SHP77 treated with DMSO at 0.1 percent for 48 hours (cell line): Measurements from ENCODE around the gene MALL.
"Not testable (repeated sequence)": the region's sequence is repeated elsewhere in the genome, so short reads cannot be mapped to it uniquely, and the experiment has no call there.

Experiments used
- DNase-seq: peaks from one replicate; lab custom pipeline; 2025; lab: John Stamatoyannopoulos, UW

MALL gene

GRCh38 chr2:110115291-110116032 is at the start of gene MALL:
Gene MALL (minus strand): TSS chr2:110115822. CDS start chr2:110115792, 30 bp downstream.
- DNase-seq, result no peak

- DNase-seq, result peak; percentile 28
Observed at GRCh38 chr2:110157153-110157793, 41.7 kb upstream of the MALL start.

GRCh38 chr2:110154828-110155227 is 39.2 kb upstream of the MALL start:
- not testable (repeated sequence) for DNase-seq

DNA sequence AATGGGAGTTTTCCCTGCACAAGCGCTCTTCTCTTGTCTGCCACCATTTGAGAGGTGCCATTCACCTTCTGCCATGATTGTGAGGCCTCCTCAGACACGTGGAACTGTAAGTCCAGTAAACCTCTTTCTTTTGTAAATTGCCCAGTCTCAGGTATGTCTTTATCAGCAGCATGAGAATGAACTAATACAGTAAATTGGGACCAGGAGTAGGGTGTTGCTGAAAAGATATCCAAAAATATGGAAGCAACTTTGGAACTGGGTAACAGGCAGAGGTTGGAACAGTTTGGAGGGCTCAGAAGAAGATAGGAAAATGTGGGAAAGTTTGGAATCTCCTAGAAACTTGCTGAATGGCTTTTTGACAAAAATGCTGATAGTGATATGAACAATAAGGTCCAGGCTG is 38.6 kb upstream of the MALL start:
- DNase-seq, result not testable (repeated sequence)

- DNase-seq, result no peak
Observed at GRCh38 chr2:110153416-110153815, 37.8 kb upstream of the MALL start.

DNA sequence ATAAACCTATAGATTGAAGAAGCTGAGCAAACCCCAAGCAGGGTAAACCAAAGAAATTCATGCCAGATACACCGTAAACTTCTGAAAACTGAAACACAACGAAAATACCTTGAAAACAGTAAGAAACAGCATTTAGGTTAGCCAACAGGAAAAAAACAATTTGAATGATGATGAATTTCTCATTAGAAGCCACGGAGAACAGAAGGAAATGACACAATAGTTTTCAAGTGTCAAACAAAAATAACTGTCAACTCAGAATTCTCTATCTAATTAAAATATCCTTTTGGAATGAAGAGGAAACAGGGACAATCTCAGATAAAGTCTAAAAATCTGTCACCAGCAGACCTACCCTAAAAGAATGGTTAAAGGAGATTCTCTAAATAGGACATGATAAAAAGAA is 37.3 kb upstream of the MALL start:
- DNase-seq, result no peak

DNA sequence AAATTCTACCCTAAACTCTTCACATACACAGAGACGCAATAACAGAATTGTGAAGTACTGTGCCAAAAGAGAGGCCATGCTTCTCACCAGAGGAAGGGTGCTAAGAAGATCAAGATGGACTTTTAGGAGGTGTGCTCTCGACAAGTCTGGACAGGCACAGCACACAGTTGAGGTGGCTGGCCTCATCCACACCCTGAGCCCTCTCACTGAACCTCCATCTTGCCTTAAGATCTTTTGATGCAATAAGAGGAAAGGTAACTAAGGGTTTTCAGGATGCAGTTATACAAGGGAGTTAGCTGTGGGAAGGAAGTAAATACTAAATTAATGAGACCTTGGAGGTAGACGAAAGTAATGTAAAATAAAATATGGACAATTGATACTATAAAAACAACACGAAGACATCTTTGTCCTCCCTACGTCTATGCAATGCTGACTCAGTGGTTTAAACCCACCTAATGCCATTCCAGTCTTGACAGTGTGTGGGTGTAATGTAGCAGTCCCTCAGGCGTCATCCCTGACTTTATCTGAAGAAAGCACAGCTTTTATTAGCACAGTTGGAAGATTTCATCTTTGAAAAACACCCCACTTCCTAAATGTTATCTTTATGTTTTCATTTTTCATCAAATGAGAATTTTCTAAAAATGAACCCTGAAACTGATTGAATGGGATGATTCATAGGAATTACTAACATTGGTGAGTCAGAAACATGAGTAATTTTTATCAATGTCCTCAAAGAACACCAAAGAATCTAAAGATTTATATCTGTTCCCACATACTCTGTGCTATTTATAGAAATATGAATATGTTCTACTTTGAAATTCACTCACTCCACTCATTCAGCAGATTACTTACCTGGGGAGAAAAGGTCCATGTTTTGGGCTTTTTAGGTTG is 34.0 kb upstream of the MALL start:
- no peak for DNase-seq

DNA sequence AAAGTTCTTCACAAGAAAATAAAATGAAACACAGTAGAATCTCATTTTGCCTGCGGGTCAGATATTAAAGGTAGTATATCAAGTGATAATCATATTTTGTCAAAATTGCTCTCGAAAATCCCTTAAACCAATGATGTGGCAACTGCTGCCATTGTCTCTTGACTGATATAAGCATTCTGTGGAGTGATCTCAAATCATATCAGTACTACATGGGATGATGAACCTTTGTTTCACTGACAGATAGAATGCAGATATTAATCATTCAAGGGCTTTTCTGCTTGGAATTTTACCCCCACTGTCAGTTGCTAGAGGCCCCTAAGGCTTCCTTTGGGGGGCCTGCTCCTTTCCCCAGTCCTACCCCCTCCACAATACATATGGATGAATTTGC is 31.3 kb upstream of the MALL start:
- DNase-seq, result no peak

DNA sequence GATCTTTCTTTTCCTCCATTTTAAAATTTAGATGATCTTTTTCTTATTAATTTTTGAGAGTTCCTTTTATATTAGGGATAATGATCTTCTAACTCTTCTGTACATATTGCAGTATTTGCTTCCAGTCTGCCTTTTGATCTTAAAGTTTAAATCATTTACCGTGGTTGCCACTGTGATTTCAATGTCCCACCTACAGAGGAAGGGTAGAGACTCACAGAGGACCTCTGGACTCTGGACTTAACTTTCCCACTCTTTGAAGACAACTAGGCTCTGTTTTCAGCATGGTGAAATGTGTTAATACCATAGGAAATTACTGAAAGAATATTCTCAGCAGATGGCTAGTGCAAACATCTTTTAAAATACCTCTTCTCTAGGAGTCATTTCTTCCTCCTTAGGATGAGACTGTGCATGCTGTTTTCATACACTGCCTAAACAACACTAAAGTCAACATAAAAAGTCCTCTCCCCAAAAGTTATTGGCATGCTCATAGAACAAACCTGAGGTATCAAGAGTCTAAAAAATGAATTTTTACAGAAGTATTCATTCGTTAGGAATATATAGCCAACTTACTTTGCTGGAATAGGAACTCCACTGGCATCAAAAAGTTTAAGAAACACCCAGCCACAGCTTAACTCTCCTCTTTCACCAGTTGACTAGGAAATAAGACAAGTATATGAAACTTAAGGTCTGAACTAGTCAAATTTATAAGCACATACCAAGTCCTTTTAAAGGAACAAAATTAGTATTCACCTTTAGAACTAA is 30.7 kb upstream of the MALL start:
- DNase-seq, result no peak

DNA sequence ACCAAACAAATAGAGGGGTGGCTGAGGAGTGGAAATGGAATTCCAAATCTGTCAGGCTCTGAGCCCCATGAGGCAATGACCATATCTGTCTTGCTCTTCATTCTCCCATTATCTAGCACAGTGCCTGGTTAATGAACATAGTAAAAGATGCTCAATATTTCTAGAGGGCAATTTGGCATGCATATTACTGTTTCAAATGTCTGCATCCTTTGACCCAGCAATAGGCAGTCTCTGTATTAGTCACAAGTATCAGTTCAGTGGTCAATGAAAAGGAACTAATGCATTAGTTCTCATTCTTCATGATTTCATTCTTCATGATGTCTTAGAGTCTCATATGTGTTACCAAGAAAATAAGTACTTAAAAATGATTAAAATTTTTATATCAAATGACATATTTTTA is 28.4 kb upstream of the MALL start:
- DNase-seq, result no peak

DNA sequence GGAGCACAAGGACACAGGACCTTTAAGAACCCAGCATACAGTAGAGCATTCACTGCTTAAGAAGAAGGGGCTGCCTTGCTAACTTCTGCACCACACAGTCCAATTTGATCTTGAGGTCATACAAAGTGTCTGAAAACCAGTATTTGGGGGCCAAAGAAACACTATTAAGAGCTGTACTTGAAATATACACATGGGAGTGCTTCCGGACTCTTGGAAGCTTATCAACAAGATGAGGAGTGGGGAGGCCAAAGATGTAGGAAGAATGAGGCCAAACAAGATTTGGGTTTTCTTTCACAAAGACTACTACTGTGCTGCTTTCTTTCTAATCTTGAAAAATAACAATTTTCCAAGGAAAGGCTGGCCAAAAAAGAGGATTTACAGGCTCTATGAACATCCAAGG is 24.8 kb upstream of the MALL start:
- DNase-seq, result no peak

DNA sequence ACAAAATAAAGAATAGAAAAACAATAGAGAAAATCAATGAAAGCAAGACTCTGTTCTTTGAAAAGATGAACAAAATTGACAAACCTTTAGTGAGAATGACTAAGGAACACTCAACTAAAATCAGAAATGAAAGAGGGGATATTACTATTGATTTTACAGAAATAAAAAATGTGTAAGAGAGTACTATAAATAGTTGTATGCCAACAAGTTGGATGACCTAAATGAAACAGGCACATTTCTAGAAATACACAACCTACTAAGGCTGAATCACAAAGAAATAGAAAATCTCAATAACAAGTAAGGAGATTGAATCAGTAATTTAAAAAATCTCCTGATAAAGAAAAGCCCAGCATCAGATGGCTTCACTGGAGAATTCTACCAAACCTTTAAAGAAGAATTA is 18.4 kb upstream of the MALL start:
- DNase-seq, result no peak

DNA sequence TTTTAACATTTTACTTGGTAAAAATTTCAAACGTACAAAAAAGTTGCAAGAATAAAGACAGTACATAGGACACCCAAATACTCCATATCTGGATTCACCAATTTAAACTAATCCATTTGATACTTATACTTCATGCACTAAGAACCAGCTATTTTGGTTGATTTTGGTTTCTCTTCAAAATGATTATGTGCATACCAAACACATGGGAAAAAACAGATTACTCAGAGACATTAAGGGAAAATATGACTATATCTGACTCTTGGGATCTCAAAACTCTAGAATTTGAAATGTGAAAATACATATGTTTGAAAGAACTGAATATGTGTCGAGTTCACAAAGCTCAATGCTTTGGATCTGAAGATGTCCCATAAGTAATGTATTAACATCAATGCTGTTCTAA is 15.5 kb upstream of the MALL start:
- DNase-seq, result no peak

GRCh38 chr2:110130757-110131156 is 15.1 kb upstream of the MALL start:
- DNase-seq, result no peak

DNA sequence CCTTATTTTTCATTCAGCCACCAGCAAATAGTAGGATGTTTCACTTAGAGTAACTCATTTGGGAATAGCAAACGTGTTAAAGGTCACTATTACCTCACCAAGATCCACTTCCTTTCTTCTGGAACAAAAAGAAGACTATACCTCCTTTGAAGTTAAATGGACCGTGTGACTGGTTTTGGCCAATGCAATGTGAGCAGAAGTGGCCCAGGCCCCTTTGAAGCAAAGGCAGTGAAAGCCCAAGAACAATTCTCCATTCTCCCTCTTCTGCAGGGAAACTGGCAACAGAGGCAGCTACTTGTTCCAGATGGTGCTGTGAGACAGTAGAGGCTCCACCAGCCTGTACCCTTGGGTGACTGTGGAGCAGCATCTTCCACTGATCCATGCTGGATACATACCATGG is 11.3 kb upstream of the MALL start:
- DNase-seq, result no peak

GRCh38 chr2:110126086-110126773 is 10.6 kb upstream of the MALL start:
- no peak for DNase-seq

DNA sequence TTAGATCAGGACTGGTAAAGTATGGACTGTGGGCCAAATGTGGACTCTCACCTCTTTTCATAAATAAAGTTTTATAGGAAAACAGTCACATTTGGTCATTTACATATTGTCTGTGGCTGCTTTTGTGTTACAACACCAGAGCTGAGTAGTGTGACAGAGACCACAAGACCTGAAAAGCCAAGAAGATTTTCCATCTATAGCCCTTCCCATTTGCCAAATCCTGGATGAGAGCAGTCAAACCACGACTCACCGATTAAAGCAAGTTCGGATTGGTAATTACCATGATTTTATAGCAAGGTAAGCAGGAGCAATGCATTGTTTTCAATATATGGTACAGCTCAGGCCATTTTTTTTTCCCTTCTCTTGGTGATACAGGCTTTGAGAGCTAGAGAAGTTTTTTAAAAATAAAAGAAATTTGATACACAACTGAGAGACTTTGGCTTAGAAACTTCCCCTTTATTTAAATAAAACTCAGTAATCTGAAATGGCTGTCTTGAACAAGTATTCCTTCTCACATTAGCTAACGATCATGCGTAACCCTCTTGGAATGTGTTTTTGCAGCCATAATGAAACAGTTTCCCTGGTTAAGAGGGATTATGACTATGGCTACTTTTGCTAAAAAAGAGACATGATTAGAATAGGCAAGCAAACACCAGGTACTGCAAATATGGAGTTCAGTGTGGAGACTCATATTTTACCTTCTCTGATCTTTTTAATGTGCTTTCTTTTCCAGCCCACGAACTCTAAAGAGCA is 9.5 kb upstream of the MALL start:
- no peak for DNase-seq

DNA sequence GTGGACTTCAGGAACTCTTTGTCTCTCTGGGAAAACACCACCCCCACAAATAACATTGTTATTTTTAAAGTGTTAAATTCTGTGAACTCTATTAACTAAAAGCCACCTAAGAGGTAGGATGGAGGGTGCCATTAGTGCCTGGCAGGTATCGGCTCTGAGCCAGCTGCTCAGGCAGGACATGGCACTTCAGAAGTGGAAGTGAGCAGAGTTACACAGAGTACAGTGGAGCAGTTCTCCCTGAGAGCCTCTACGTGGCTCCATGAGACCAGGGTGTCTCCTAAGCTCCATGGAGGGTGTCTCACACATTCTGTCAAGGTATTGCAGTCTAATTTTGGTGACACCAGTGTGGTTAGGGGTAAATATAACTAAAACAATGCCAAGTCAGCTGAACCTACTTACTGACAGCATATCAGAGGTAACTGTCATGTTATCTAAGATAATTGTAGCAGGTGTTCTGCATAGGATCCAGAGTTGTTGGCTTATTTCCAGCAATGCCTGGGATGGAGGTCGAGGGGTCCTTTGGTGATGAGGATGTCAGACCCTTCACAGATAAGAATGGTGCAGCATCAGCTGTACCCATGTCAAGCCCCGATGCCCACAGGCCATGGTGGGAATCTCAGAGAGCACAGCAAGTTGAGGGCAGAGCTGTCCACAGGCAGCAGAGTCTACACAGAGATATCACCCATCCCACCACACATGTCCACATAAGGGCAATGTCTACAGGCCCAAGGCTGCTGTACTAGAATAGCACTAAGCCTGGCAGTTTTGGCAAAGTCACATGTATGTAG is 8.6 kb upstream of the MALL start:
- no peak for DNase-seq

DNA sequence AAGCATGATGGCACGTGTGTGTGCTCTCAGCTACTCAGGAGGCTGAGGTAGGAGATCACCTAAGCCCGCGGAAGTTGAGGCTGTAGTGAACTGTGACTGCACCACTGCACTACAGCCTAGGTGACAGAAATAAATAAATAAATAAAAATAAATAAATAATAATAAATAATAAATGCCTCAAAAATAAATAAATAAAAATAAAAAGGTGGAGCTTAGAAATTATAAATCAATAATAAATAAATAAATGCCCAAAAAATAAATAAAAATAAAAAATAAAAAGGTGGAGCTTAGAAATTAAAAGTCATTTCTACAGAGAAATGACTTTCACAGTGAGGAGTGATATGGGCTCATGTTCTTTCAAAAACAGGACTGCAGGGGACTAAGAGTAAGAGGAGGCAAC is 6.0 kb upstream of the MALL start:
- DNase-seq, result no peak

GRCh38 chr2:110121052-110121334 is 5.4 kb upstream of the MALL start:
- DNase-seq, result no peak
